Vagina (tissue), 2 donors: ENCODE results near the gene SHCBP1. TPM values are rescaled to one million over a fixed set of nuclear protein-coding genes. Genes with fewer than 3 reads are reported as not detected.

Experiments used
- DNase-seq, 2 donors: peaks; one replicate each; pipeline ENCODE4 v3.0.0-alpha.2; 2017; ENCODE audit errors: extremely low spot score in 2 of 2
- H3K27ac ChIP-seq: fragments of 200-600 bp; sonication (generic); one replicate; pipeline ENCODE4 v1.5.1; 2019
- H3K27me3 ChIP-seq: fragments of 200-600 bp; sonication (generic); one replicate; pipeline ENCODE4 v1.5.1; 2019
- H3K36me3 ChIP-seq, 2 donors: fragments of 200-600 bp; sonication (generic); one replicate each; pipeline ENCODE4 v1.5.1; 2017 to 2019
- H3K4me1 ChIP-seq: fragments of 200-600 bp; sonication (generic); one replicate; pipeline ENCODE4 v1.5.1; 2019
- H3K4me3 ChIP-seq, 2 donors: fragments of 200-600 bp; sonication (generic); 1 replicate in 1 of 2; 2 replicates in 1 of 2; pipeline ENCODE4 v1.5.1; 2016 to 2019
- H3K9me3 ChIP-seq: fragments of 200-600 bp; sonication (generic); one replicate; pipeline ENCODE4 v1.5.1; 2019
- POLR2A ChIP-seq, 2 donors: fragments of 450-650 bp; IDR thresholded peaks; one replicate each; pipeline ENCODE4 v1.6.1; 2017; ENCODE audit warnings: antibody characterized with exemption in 2 of 2, mild to moderate bottlenecking in 2 of 2, moderate library complexity in 2 of 2
- POLR2AphosphoS5 ChIP-seq, 2 donors: sonication (generic); formaldehyde crosslinking; IDR thresholded peaks; one replicate each; pipeline ENCODE4 v1.9.0; 2017; ENCODE audit warnings: antibody characterized with exemption in 2 of 2, mild to moderate bottlenecking in 2 of 2, low read depth in 1 of 2; ENCODE audit not compliant: insufficient read depth in 1 of 2
- intact Hi-C: fragments of 100-400 bp; cut with DNase I; formaldehyde crosslinking; loops from one replicate; pipeline ENCODE4 v1.15.1; 2023
- total RNA-seq: library from RNA; depleted of rRNA; stranded (reverse); fragments of >200 nt; gene quantifications from one replicate; pipeline ENCODE4 v1.2.3, GENCODE V29; 2016
- TF ChIP-seq, protein P1 (sequence below), 3 experiments: fragments of 450-650 bp in 2 of 3; fragments of 200-600 bp in 1 of 3; sonication (generic) in 1 of 3; IDR thresholded peaks; one replicate each; pipeline ENCODE4 v1.5.1; 2017 to 2019; ENCODE audit warnings: antibody characterized with exemption in 3 of 3, mild to moderate bottlenecking in 2 of 3, moderate library complexity in 2 of 3

The SHCBP1 gene
- total RNA-seq, 1 donor from 2014 or later, result 0.74 TPM

DNA sequence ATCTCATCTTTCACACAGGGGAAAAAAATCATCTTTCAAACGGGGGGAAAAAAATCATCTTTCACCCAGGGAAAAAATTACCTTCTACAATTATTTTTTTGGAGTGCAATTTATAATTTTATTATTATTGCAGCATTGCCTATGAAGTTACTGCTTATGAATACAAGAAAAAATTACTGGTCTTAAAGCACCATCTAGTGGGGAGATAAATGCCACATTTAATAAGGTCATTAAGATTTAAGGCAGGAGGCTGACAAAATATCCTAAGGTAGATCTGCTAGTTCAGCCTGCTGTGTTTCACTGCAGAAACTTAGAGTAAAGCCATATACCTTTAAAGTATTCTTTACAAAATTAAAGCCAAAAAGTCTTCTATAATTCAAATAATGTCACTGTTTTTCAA is 13.7 kb downstream of the SHCBP1 start:
- intact Hi-C loops, result no loop called here
- no peaks in the 10 kb centered on the region for H3K4me1 ChIP-seq
- TF ChIP-seq POLR2AphosphoS5 (IDR thresholded peaks at IDR 0.05; ENCODE audit: insufficient read depth in 1 of 2, low read depth in 1 of 2) (no peak), POLR2A (IDR thresholded peaks at IDR 0.05) (no peak)
- TF ChIP-seq, protein P1, sequence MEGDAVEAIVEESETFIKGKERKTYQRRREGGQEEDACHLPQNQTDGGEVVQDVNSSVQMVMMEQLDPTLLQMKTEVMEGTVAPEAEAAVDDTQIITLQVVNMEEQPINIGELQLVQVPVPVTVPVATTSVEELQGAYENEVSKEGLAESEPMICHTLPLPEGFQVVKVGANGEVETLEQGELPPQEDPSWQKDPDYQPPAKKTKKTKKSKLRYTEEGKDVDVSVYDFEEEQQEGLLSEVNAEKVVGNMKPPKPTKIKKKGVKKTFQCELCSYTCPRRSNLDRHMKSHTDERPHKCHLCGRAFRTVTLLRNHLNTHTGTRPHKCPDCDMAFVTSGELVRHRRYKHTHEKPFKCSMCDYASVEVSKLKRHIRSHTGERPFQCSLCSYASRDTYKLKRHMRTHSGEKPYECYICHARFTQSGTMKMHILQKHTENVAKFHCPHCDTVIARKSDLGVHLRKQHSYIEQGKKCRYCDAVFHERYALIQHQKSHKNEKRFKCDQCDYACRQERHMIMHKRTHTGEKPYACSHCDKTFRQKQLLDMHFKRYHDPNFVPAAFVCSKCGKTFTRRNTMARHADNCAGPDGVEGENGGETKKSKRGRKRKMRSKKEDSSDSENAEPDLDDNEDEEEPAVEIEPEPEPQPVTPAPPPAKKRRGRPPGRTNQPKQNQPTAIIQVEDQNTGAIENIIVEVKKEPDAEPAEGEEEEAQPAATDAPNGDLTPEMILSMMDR (IDR thresholded peaks at IDR 0.05), result peak in 1 of 3 experiments; percentile 12
- no peak overlapping the region for H3K4me3 ChIP-seq
- no peaks in the 10 kb centered on the region for H3K9me3 ChIP-seq
- H3K27ac ChIP-seq, result no peak overlapping the region
- no peaks in the 10 kb centered on the region for H3K36me3 ChIP-seq
- no peaks in the 10 kb centered on the region for H3K27me3 ChIP-seq
- DNase-seq, result no peak

DNA sequence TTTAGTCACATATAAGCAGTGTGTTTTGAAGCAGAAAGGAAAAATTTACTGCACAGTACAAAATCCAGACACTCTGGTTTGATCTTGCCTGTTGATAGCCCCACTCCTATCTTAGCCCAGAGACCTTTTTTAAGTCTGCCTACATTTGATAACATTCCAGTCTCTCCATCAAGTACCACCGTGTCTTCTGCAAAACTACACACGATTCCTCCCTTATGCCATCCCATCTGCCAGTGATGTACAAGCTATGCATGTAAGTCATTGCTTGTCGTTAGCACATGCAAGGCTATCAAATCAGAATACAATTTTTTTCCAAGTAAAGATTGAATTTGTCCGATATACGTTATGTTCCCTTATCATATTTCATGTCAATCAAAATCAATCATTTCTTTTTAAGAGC is 14.9 kb downstream of the SHCBP1 start:
- Histone ChIP-seq H3K27me3 (no peaks in the 10 kb centered on the region), H3K36me3 (no peaks in the 10 kb centered on the region), H3K9me3 (no peaks in the 10 kb centered on the region), H3K4me1 (no peaks in the 10 kb centered on the region), H3K27ac (no peak overlapping the region), H3K4me3 (no peak overlapping the region)
- intact Hi-C loops, result no loop called here
- no peak for DNase-seq
- TF ChIP-seq, protein P1 (IDR thresholded peaks at IDR 0.05), result no peak
- TF ChIP-seq POLR2A (IDR thresholded peaks at IDR 0.05), result no peak

DNA sequence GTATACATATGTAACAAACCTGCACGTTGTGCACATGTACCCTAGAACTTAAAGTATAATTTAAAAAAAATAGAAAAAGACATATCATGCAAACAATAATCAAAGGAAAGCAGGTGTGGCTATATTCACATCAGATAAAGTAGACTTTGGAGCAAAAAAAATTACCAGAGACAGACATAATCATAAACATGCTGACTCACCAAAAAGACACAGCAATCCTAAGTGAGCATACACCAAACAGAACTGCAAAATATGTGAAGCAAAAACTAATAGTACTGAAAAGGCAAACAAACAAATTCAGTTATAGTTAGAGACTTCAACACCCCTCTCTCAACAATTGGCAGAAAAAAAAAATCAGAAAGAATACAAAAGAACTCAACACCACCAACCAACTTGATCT is 29.9 kb downstream of the SHCBP1 start:
- H3K4me3 ChIP-seq, result no peak overlapping the region
- intact Hi-C loops, result no loop called here
- H3K36me3 ChIP-seq, result no peaks in the 10 kb centered on the region
- no peak overlapping the region for H3K27ac ChIP-seq
- H3K27me3 ChIP-seq, result no peaks in the 10 kb centered on the region
- DNase-seq, result no peak
- peaks cover 8% of the 10 kb centered on the region for H3K9me3 ChIP-seq
- H3K4me1 ChIP-seq, result no peaks in the 10 kb centered on the region
- TF ChIP-seq, protein P1 (IDR thresholded peaks at IDR 0.05), result no peak
- no peak for TF ChIP-seq POLR2AphosphoS5 (IDR thresholded peaks at IDR 0.05; ENCODE audit: insufficient read depth in 1 of 2, low read depth in 1 of 2)
- TF ChIP-seq POLR2A (IDR thresholded peaks at IDR 0.05), result no peak

DNA sequence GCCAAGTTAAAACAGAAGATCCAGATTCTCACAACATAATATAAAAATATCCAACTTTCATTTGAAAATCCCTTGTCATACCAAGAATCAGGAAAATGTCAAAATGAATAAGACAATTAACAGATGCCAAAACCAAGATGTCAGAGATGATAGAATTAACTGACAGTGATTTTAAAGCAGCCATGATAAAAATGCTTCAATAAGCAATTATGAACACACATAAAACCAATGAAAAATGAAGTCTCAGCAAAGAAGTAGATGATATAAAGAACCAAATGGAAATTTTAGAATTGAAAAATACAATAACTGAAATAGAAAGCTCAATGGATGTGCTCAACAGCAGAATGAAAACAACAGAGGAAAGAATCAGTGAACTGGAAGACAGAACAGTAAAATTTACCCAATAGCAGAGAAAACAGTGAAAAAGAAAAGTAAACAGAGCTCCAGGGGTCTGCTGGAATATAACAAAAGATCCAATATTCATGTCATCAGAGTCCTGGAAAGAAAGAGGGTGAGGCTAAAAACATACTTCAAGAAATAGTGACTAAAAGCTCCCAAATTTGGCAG is 35.1 kb downstream of the SHCBP1 start:
- intact Hi-C loops, result no loop called here
- H3K9me3 ChIP-seq, result peaks cover 8% of the 10 kb centered on the region

DNA sequence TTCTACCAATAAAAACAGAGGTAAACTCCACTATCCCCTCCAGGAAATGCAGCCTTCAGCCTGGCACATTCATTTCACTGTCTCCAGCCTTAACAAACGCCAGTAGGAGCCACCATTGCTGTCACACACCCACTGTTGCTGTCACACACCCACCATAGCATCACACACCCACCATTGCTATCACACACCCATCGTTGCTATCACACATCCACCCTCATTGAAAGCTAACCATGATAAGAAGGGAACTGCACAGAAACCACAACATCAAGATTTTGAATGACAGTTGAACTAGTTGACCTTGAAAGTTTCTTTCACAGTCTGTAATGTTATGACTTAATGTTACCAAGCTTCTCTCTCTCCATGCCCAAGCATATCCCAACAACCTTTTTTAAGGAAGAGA is 38.1 kb downstream of the SHCBP1 start:
- DNase-seq, result no peak
- no peak overlapping the region for H3K27ac ChIP-seq

More for the DNA sequence above, 35.1 kb downstream of the SHCBP1 start:
- TF ChIP-seq, protein P1 (IDR thresholded peaks at IDR 0.05), result no peak
- TF ChIP-seq POLR2A (IDR thresholded peaks at IDR 0.05), result no peak
- no peak for TF ChIP-seq POLR2AphosphoS5 (IDR thresholded peaks at IDR 0.05; ENCODE audit: insufficient read depth in 1 of 2, low read depth in 1 of 2)
- Histone ChIP-seq H3K27me3 (no peaks in the 10 kb centered on the region), H3K27ac (no peak overlapping the region), H3K36me3 (no peaks in the 10 kb centered on the region), H3K4me3 (no peak overlapping the region), H3K4me1 (no peaks in the 10 kb centered on the region)
- DNase-seq, result no peak

More for the DNA sequence above, 38.1 kb downstream of the SHCBP1 start:
- no peaks in the 10 kb centered on the region for H3K4me1 ChIP-seq
- H3K27me3 ChIP-seq, result no peaks in the 10 kb centered on the region
- peaks cover 8% of the 10 kb centered on the region for H3K9me3 ChIP-seq
- H3K4me3 ChIP-seq, result no peak overlapping the region
- H3K36me3 ChIP-seq, result no peaks in the 10 kb centered on the region
- TF ChIP-seq, protein P1 (IDR thresholded peaks at IDR 0.05), result no peak
- TF ChIP-seq POLR2A (IDR thresholded peaks at IDR 0.05), result no peak
- no peak for TF ChIP-seq POLR2AphosphoS5 (IDR thresholded peaks at IDR 0.05; ENCODE audit: insufficient read depth in 1 of 2, low read depth in 1 of 2)
- intact Hi-C loops, result no loop called here
